ENCODE measurements around the gene TRERF1. TPM values are rescaled to one million over a fixed set of nuclear protein-coding genes. Genes with fewer than 3 reads are reported as not detected.
A peak's percentile ranks its signal among the peaks of the same experiment; 100 is the strongest.
"Not testable (repeated sequence)": the region's sequence is repeated elsewhere in the genome, so short reads cannot be mapped to it uniquely, and the experiment has no call there.

TRERF1 gene
- total RNA-seq (2014; rRNA removed; shearing (Covaris generic)) = 3.4 and 3.5 TPM in 2 replicates

GRCh38 chr6:42451333-42452170, at the start of gene TRERF1:
Gene TRERF1 (minus strand): TSS chr6:42451926. CDS start chr6:42269590, 182,336 bp downstream.
- peak; percentile 60 for DNase-seq (ENCODE audit: low spot score)

DNA sequence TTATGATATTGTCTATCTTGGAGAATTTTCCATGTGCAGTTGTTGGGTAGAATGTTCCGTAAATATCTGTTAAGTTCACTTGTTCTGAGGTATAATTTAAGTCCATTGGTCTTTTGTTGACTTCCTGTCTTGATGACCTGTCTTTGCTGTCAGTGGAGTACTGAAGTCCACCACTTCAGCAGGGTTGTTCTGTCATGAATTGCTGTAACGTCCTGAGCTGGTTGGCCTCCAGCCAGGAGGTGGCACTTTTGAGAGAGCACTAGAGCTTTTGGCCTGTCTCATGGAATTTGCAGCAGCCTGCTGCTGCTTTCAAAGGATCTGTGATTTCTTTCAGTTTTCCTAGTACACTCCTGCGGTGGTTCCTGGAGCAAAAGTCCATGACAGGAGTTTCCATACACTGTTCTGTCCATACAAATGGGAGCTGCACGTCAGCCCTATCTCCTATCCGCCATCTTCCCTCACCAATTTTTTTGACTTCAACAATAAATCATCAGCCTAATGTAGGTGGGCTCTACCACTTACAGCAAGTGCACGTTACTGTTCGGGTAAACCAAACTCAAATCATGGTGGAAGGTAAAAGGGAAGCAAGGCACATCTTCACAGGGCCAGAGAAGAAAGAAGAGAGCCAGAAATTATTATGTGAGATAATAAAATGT, 46.9 kb upstream of the TRERF1 start:
- no peak for DNase-seq (ENCODE audit: low spot score)

GRCh38 chr6:42493914-42494539, 42.3 kb upstream of the TRERF1 start:
- no peak for DNase-seq (ENCODE audit: low spot score)

DNA sequence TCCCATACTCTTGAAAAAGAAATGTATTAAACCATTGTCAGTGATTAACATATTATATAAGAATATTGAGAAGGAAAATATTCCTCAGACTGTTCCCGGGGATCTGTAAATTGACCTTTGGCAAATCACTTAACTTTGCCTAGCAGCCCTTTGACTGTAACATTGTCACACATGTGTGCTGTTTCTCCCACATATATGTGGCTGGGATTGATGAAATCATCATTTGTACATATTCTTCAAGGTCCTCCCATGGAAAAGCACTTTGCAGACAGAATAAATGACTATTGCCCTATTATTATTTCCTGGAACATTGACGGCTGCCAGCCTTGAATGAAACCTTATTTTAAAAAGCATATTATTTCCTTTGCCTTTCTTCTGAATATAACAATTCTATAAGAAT, 36.4 kb upstream of the TRERF1 start:
- DNase-seq (ENCODE audit: low spot score) = no peak

DNA sequence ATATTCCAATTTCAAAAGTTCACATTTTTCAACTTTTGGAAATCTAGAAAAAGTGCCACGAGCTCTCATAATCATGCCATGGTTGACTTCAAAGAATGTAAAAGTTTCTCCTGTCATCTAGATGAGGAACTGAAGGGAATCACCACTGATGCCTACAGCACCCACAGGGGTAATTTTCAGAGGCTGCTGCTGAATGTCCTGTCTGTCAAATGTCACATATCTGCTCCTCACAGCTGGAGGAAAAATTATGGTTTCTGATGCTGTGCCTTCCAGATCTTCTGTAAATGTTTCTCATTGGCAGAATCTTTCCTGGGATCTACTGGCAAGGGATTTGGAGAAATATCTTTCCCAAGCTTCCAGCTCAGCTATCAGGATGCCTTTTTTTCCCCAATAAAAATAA, 32.5 kb upstream of the TRERF1 start:
- no peak for DNase-seq (ENCODE audit: low spot score)

DNA sequence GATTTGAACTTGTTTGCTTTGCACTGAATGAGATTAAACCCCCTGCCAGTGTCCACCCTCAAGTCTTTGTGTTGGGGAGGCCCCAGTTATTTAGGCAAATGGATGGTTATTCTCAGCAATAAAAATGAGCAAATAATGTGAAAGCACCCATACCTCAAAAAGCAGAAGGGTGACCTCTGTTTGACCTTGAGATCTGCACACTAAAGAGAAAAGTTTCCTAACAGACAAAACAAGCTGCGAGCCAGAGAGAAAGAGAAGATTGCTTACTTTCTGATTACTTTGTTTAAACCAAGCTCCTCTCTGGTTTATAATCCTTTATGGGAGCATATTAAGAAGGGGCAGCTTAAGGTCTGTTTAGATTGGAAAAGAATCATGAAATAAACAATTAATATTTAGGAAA, 30.4 kb upstream of the TRERF1 start:
- no peak for DNase-seq (ENCODE audit: low spot score)

GRCh38 chr6:42471714-42472113, 20.0 kb upstream of the TRERF1 start:
- DNase-seq (ENCODE audit: low spot score) = no peak

- no peak for DNase-seq (ENCODE audit: low spot score)
Observed at GRCh38 chr6:42471142-42471541, 19.4 kb upstream of the TRERF1 start.

DNA sequence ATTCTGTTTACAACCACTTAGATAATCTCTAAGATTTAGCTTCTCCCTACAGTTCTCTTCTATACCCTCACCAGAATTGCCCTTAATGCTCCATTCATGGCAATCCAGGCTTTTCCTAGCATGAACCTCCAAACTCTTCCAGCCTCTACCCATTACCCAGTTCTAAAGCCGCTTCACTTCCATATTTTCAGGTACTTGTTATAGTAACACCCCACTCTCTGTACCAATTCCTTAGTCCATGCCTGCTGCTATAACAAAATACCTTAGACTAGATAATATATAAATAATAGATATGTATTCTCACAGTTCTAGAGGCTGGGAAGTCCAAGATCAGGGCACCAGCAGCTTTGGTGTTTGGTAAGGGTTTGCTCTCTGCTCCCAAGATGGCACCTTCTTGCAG, 16.5 kb upstream of the TRERF1 start:
- DNase-seq (ENCODE audit: low spot score) = no peak

GRCh38 chr6:42467651-42468050, 15.9 kb upstream of the TRERF1 start:
- no peak for DNase-seq (ENCODE audit: low spot score)

DNA sequence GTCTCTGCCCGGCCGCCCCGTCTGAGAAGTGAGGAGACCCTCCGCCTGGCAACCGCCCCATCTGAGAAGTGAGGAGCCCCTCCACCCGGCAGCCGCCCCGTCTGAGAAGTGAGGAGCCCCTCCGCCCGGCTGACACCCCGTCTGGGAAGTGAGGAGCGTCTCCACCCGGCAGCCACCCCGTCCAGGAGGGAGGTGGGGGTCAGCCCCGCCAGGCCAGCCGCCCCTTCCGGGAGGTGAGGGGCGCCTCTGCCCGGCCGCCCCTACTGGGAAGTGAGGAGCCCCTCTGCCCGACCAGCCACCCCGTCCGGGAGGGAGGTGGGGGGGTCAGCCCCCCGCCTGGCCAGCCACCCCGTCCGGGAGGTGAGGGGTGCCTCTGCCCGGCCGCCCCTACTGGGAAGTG, 14.7 kb upstream of the TRERF1 start:
- not testable (repeated sequence) for DNase-seq (ENCODE audit: low spot score)

DNA sequence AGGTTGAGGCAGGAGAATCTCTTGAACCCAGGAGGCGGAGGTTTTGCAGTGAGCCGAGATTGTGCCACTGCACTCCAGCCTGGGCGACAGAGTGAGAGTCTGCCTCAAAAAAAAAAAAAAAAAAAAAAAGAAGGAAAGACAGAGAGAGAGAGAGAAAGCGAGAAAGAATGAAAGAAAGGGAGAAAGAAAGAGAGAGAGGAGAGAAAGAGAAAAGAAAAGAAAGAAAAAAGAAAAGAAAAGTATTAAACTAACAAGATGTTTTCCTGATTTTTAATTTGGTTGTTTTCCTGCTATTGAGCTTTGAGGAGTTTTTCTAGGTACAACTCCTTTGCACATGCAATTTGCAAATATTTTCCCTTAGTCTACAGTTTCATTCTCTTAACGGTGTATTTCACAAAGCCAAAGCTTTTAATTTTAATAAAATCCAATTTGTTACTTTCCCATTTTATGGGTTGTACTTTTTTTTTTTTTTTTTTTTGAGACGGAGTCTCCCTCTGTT, 10.8 kb upstream of the TRERF1 start:
- no peak for DNase-seq (ENCODE audit: low spot score)

- DNase-seq (ENCODE audit: low spot score) = no peak
Observed at GRCh38 chr6:42460883-42461282, 9.2 kb upstream of the TRERF1 start.

DNA sequence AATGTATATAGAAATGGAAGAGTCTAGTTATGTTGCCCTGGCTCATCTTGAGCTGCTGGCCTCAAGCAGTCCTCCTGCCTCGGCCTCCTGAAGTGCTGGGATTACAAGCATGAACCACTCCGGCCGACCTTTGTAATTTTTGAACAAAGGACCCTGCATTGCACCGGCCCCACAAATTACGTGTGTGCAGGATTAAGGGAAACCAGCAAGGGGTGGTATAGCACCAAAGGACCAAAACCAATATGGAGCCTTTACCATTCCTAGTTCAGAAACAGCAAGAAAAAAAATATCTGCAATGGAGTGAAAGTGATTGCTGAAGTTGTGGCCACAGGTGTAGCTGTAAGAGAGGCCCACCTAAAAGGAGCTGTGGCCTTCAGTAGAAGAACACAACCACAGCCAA, 8.2 kb upstream of the TRERF1 start:
- no peak for DNase-seq (ENCODE audit: low spot score)

- DNase-seq (ENCODE audit: low spot score) = no peak
Observed at GRCh38 chr6:42454428-42454791, 2.7 kb upstream of the TRERF1 start.

DNA sequence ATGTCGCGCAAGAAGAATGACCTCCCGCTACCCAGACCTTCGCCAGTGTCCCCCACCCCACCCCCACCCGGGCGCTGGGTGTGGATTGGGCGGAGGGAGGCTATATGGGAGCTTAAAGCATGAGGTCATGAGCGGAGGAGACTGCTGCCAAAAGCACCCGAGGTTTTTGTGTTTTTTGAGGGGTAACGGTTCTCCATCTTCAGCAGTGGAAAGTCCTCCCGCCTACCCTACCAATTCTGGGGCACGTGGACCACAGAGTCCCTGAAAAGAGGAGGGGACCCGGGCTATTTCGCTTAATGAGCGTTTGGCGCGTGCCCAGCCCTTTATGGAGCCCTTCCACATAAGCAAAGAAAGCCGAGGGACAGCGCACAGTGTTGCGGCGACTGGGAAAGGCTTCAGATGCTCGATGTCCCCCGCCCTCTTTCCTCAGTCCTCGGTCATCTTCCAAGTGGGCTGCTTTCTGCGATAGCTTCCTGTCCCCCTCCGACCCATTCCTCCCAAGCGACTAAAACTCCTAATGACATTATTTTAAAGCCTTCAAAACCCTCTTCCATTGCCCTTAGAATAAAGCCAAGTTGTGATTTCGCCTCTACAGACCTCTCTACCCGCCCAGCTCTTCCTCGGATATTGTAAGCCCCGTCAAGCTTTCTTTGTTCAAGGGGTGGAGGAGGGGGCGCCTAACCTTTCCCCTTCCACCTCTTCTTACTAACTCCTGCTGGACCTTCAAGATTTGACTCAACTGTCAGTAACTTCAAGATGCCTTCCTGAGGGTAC, 2.1 kb upstream of the TRERF1 start:
- DNase-seq (ENCODE audit: low spot score) = no peak

DNA sequence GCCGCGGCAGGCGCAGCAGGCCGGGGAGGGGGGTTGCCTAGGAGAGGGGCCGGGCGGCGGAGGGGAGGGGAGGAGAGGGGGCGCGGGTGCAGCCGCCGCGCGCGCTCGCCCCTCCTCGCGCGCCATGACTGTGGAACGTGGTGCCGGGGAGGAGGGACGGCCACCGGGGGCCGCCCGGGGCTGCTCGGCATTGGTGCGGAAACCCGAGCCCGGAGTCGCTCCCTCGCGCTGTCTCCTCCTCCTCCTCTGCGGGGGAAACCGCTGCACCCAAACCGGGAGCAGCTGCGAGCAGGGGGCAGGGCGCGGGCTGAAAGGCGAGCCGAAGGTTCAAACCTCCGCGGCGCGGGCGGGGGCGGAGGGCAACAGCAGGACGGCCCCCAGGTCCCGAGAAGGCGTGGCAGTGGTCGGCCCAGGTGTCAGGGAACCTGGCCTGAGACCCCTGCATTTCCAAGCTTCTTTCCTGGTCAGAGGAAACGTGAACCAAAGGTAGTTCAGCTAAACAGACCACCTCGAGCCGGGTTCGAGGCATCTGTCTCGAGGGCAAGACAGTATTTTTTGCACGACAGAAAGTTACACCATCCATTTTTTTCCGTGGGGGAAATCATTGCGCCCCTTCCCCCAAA, 1.4 kb upstream of the TRERF1 start:
- peak; percentile 63 for DNase-seq (ENCODE audit: low spot score)

DNA sequence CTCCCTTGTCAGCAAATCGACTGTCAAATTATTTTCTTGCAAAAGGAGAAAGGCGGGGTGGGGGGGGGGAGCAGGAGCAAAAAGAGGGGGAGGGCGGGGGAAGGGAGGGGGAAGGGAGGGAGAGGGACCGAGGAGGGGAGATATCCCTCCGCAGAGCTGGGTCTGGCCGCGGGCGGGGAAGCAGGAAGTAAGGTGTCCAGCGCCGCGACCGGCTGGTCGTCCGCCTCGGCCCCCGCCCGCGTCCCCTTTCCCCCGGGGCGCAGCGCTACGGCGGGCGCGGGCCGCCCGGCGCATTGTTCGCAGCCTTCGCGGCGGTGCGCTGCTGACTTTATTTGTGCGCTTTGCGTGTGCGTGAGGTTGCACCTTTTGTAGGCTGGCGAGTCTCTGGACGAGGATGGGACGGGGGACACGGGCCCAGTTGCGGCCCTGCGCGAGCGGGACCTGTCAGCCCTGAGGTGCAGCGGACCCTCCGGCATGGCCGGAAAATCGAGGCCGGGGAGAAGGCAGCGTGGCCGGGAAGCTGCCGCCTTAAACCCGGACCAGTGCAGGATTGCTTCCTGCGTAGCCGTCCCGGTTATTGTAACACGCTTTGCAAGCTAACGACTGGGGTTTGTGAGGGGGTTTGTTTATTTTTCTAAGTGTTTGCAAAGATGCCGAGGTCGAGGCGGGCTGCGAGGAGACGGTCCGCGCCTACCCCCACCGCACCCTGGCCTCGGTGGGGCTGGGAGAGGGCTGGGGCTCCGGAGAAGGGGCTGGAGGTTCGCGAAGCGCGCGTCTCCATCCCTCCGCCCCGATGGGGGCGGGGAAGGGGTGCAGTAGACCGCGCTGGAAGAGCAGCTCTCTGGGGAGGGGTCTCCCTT, 675 bp upstream of the TRERF1 start:
- peak; percentile 59 for DNase-seq (ENCODE audit: low spot score)

GRCh38 chr6:42450477-42451332, 1.0 kb downstream of the TRERF1 start:
- DNase-seq (ENCODE audit: low spot score) = no peak

Data from A172 (cell line).